IPS-15b (cell line): ENCODE measurements around the gene BLOC1S5.
"Not testable (repeated sequence)": the region's sequence is repeated elsewhere in the genome, so short reads cannot be mapped to it uniquely, and the experiment has no call there.

Source experiments
- H3K27me3 ChIP-seq: one replicate; pipeline ENCODE4 v1.6.1; 2013; ENCODE audit warnings: low read length; ENCODE audit not compliant: control insufficient read depth, insufficient read depth
- H3K36me3 ChIP-seq: one replicate; pipeline ENCODE4 v1.6.1; 2013; ENCODE audit warnings: low read length; ENCODE audit not compliant: control insufficient read depth, insufficient read depth
- H3K4me1 ChIP-seq: one replicate; pipeline ENCODE4 v1.6.1; 2013; ENCODE audit warnings: mild to moderate bottlenecking, low read length; ENCODE audit not compliant: control insufficient read depth, insufficient read depth
- H3K4me3 ChIP-seq: one replicate; pipeline ENCODE4 v1.5.1; 2013; ENCODE audit warnings: low read depth, low read length
- H3K9ac ChIP-seq: one replicate; pipeline ENCODE4 v1.6.1; 2013; ENCODE audit warnings: low read depth, mild to moderate bottlenecking, low read length
- H3K9me3 ChIP-seq: one replicate; pipeline ENCODE4 v1.6.1; 2013; ENCODE audit warnings: mild to moderate bottlenecking, low read length; ENCODE audit not compliant: control insufficient read depth, insufficient read depth

BLOC1S5 gene

GRCh38 chr6:8059129-8059528 is 5.1 kb downstream of the BLOC1S5 start:
- Histone ChIP-seq H3K9me3 (no peaks in the 10 kb centered on the region), H3K27me3 (no peaks in the 10 kb centered on the region), H3K4me3 (no peak overlapping the region), H3K9ac (no peak overlapping the region), H3K4me1 (no peaks in the 10 kb centered on the region), H3K36me3 (no peaks in the 10 kb centered on the region)

DNA sequence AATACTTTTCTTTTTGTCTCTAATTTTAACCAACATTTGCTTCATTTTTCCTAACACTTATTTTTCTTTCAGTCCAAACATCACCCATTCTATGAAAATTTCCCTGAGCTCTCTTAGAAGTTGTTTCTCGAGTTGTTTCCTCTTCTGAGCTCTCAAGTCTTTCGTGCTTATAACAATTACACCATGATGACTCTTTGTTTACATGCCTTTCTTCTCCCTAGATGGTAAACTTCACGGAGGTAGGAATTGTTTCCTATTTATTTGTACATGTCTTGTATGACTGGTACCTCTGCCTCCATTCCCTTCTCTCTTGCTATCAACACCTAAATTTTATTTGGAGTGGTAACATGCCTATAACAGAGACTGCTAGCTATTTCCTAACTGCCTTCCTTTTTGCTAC is 6.4 kb downstream of the BLOC1S5 start:
- Histone ChIP-seq H3K9me3 (no peaks in the 10 kb centered on the region), H3K9ac (no peak overlapping the region), H3K36me3 (no peaks in the 10 kb centered on the region), H3K4me1 (no peaks in the 10 kb centered on the region), H3K4me3 (no peak overlapping the region), H3K27me3 (no peaks in the 10 kb centered on the region)

DNA sequence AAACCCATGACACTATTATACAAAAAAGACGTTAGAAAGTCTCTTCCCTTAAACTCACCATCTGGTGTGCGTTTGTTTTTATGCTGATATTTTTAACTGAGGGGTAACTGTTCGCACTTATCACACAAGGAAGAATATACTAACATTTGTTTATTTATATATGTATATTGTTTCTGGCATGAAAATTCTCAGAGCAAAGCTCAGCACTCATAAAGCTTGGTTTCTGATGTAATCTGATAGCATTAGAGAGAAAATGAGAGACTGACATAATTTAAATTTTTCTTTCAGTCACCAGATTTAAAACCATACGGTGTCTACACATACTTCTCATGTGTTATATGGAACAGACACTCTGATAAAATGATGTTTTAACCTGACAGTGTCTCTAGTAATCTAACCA is 6.9 kb downstream of the BLOC1S5 start:
- H3K9ac ChIP-seq: no peak overlapping the region
- H3K36me3 ChIP-seq: no peaks in the 10 kb centered on the region
- no peaks in the 10 kb centered on the region for H3K4me1 ChIP-seq
- H3K4me3 ChIP-seq: no peak overlapping the region
- no peaks in the 10 kb centered on the region for H3K9me3 ChIP-seq
- no peaks in the 10 kb centered on the region for H3K27me3 ChIP-seq

GRCh38 chr6:8054276-8054675 is 9.9 kb downstream of the BLOC1S5 start:
- Histone ChIP-seq H3K4me1 (no peaks in the 10 kb centered on the region), H3K9me3 (no peaks in the 10 kb centered on the region), H3K9ac (no peak overlapping the region), H3K36me3 (peaks cover 2% of the 10 kb centered on the region), H3K27me3 (no peaks in the 10 kb centered on the region), H3K4me3 (no peak overlapping the region)

DNA sequence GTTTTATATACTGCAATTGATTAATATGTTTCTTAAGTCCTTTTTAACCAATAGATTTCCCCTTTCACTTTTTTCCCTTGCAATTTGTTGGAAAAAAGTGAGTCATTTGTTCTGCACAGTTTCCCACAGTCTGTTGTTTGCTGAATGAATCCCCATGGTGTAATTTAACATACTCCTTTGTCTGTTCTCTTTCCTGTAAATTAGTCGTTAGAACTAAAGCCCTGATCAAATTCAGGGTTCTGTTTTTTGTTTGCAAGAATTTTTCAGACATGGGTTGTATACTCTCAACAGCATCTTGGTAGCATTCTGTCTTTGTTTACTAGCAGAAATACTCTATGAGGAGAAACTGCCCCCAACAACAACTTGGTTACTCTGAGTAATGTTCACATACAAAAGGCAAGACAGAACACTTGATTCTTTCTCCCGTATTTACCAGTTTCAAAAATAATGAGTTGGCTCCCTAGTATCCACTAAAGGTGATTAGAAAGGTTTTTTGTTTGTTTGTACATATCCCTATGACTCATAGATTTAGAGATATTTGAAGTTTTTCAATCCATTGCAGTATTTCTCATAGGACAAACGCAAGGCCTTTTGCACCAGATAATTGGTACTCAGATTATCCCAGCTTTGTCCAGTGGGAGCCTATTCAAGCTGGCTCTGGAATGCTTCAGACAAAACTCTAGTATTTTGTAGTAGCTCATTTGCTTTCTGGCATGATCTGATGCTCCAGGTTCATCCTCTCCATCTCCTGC is 16.5 kb downstream of the BLOC1S5 start:
- no peak overlapping the region for H3K4me3 ChIP-seq

DNA sequence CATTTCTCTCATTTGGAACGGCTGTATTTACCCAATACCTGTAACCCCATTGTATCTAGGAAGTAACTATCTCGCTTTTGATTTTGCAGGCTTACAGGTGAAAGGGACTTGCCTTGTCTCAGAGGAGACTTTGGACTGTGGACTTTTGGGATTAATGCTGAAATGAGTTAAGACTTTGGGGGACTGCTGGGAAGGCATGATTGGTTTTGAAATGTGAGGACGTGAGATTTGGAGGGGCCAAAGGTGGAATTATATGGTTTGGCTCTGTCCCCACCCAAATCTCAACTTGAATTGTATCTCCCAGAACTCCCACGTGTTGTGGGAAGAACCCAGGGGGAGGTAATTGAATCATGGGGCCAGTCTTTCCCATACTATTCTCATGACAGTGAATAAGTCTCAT is 18.4 kb downstream of the BLOC1S5 start:
- H3K4me3 ChIP-seq, H3K9ac ChIP-seq, H3K36me3 ChIP-seq, H3K27me3 ChIP-seq, H3K9me3 ChIP-seq, H3K4me1 ChIP-seq: not testable (repeated sequence)

More for the DNA sequence above, 16.5 kb downstream of the BLOC1S5 start:
- Histone ChIP-seq H3K9me3 (no peaks in the 10 kb centered on the region), H3K4me1 (no peaks in the 10 kb centered on the region), H3K27me3 (no peaks in the 10 kb centered on the region), H3K9ac (no peak overlapping the region), H3K36me3 (peaks cover 2% of the 10 kb centered on the region)

DNA sequence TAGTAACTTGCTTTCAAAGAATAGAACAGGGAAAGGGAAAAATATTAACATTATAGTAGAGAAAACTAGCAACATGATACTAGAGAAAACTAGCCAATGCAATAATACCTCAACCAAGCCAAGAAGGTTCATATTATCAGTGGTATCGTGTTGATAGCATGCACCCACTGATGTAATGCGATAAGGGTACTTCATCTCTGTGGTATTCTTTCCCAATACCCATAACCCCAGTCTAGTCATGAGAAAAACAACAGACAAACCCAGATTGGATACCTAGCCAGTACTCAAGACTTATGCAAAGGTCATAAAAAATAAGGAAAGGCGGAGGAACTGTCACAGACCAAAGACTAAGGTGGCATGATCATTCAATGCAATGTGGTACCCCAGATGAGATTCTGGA is 21.0 kb downstream of the BLOC1S5 start:
- no peak overlapping the region for H3K9ac ChIP-seq
- H3K4me1 ChIP-seq: no peaks in the 10 kb centered on the region
- no peaks in the 10 kb centered on the region for H3K27me3 ChIP-seq
- no peaks in the 10 kb centered on the region for H3K36me3 ChIP-seq
- no peak overlapping the region for H3K4me3 ChIP-seq
- no peaks in the 10 kb centered on the region for H3K9me3 ChIP-seq

GRCh38 chr6:8041913-8042583 is 22.1 kb downstream of the BLOC1S5 start:
- Histone ChIP-seq H3K9me3 (no peaks in the 10 kb centered on the region), H3K4me1 (no peaks in the 10 kb centered on the region), H3K36me3 (no peaks in the 10 kb centered on the region), H3K4me3 (no peak overlapping the region), H3K9ac (no peak overlapping the region), H3K27me3 (no peaks in the 10 kb centered on the region)

DNA sequence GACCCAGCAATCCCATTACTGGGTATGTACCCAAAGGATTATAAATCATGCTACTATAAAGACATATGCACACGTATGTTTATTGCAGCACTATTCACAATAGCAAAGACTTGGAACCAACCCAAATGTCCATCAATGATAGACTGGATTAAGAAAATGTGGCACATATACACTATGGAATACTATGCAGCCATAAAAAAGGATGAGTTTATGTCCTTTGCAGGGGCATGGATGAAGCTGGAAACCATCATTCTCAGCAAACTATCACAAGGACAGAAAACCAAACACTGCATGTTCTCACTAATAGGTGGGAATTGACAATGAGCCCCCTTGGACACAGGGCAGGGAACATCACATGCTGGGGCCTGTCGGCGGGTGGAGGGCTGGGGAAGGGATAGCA is 30.1 kb downstream of the BLOC1S5 start:
- H3K4me3 ChIP-seq, H3K9me3 ChIP-seq, H3K27me3 ChIP-seq, H3K9ac ChIP-seq, H3K4me1 ChIP-seq, H3K36me3 ChIP-seq: not testable (repeated sequence)

GRCh38 chr6:8030920-8031319 is 33.3 kb downstream of the BLOC1S5 start:
- no peak overlapping the region for H3K9ac ChIP-seq
- H3K4me3 ChIP-seq: no peak overlapping the region
- H3K9me3 ChIP-seq: no peaks in the 10 kb centered on the region
- peaks cover 5% of the 10 kb centered on the region for H3K4me1 ChIP-seq
- H3K27me3 ChIP-seq: no peaks in the 10 kb centered on the region
- no peaks in the 10 kb centered on the region for H3K36me3 ChIP-seq

DNA sequence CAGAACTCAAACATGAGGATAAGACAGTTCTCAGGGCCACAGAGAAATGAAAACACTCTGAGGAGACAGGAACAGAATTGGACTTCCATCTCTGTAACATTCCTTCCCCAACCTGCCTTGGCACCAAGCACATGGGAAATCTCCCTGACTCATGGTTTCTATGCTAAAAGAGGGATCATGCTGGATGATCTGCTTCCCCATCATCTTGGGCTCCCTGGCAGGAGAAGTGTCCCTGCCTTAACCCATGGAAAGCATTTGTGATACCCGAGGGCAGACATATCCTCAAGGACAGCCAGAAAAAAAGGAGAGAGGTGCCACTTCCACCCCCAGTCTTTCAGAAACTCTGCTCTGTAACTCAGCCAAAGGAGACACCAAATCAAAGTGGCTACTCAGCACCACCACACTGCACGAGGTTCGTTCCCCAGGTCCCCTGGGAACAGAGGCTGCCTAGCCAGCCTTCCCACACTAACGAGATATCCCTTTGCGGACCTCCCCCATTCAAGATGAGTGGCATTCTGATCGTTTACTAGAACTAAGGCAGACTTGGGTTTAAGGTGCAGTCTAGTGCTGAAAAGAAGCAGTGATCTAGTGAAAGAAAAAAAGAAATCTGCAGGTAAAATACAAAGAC is 34.8 kb downstream of the BLOC1S5 start:
- Histone ChIP-seq H3K36me3 (no peaks in the 10 kb centered on the region), H3K4me3 (no peak overlapping the region), H3K9ac (no peak overlapping the region), H3K9me3 (no peaks in the 10 kb centered on the region), H3K4me1 (peaks cover 5% of the 10 kb centered on the region), H3K27me3 (no peaks in the 10 kb centered on the region)
